ENCODE data around the gene CDH13. TPM values are rescaled to one million over a fixed set of nuclear protein-coding genes. Genes with fewer than 3 reads are reported as not detected.

CDH13 gene
- total RNA-seq, 1 experiment from 2014 or later, result 49.3 TPM

GRCh38 chr16:82703871-82704768 is 77.4 kb downstream of the CDH13 start:
- peaks cover 6% of the 10 kb centered on the region for H3K36me3 Mint-ChIP-seq (ENCODE audit: insufficient read depth, unreplicated experiment)
- H3K4me1 Mint-ChIP-seq (ENCODE audit: insufficient read depth, unreplicated experiment), result peaks cover 23% of the 10 kb centered on the region
- no peak overlapping the region for H3K4me3 Mint-ChIP-seq (ENCODE audit: unreplicated experiment)
- POLR2A ChIA-PET, result no interaction called here
- no peak for TF ChIP-seq CTCF (IDR thresholded peaks at IDR 0.05; ENCODE audit: unreplicated experiment)
- H3K27me3 Mint-ChIP-seq (ENCODE audit: insufficient read depth, unreplicated experiment), result no peaks in the 10 kb centered on the region
- no peak overlapping the region for H3K27ac Mint-ChIP-seq (ENCODE audit: low read depth, unreplicated experiment)
- H3K9me3 Mint-ChIP-seq (ENCODE audit: unreplicated experiment), result no peaks in the 10 kb centered on the region
- CTCF ChIA-PET, result interaction anchor here (0.7 kb wide), 2 partner anchors 45 to 96 kb away, joined by 3 read pairs; no protein-coding TSS in a partner anchor
- intact Hi-C loops (cut with micrococcal nuclease), result no loop called here
- DNase-seq (ENCODE audit: unreplicated experiment), result no peak
- no TSS peak for BruUV-seq (replicated peaks)

GRCh38 chr16:82709987-82710386 is 83.2 kb downstream of the CDH13 start:
- ChIA-PET CTCF (interaction anchor here (1.2 to 1.9 kb wide), 2 partner anchors 70 to 79 kb away, joined by 3 to 7 read pairs; no protein-coding TSS in a partner anchor), POLR2A (interaction anchor here (1.7 kb wide), 1 partner anchor 11 kb away, joined by 6 read pairs; no protein-coding TSS in a partner anchor)
- Mint-ChIP-seq H3K9me3 (ENCODE audit: unreplicated experiment) (no peaks in the 10 kb centered on the region), H3K27ac (ENCODE audit: low read depth, unreplicated experiment) (no peak overlapping the region), H3K4me1 (ENCODE audit: insufficient read depth, unreplicated experiment) (no peaks in the 10 kb centered on the region), H3K4me3 (ENCODE audit: unreplicated experiment) (no peak overlapping the region), H3K36me3 (ENCODE audit: insufficient read depth, unreplicated experiment) (no peaks in the 10 kb centered on the region), H3K27me3 (ENCODE audit: insufficient read depth, unreplicated experiment) (no peaks in the 10 kb centered on the region)
- TF ChIP-seq CTCF (IDR thresholded peaks at IDR 0.05; ENCODE audit: unreplicated experiment), result no peak
- DNase-seq (ENCODE audit: unreplicated experiment), result no peak
- intact Hi-C loops (cut with micrococcal nuclease), result no loop called here
- BruUV-seq (replicated peaks), result no TSS peak

- Mint-ChIP-seq H3K27me3 (ENCODE audit: insufficient read depth, unreplicated experiment) (no peaks in the 10 kb centered on the region), H3K4me3 (ENCODE audit: unreplicated experiment) (no peak overlapping the region), H3K9me3 (ENCODE audit: unreplicated experiment) (no peaks in the 10 kb centered on the region), H3K27ac (ENCODE audit: low read depth, unreplicated experiment) (no peak overlapping the region), H3K36me3 (ENCODE audit: insufficient read depth, unreplicated experiment) (peaks cover 4% of the 10 kb centered on the region), H3K4me1 (ENCODE audit: insufficient read depth, unreplicated experiment) (no peaks in the 10 kb centered on the region)
- no TSS peak for BruUV-seq (replicated peaks)
- POLR2A ChIA-PET, result interaction anchor here (0.6 kb wide), 1 partner anchor 19 kb away, joined by 3 read pairs; no protein-coding TSS in a partner anchor
- intact Hi-C loops (cut with micrococcal nuclease), result no loop called here
- DNase-seq (ENCODE audit: unreplicated experiment), result no peak
- CTCF ChIA-PET, result no interaction called here
- no peak for TF ChIP-seq CTCF (IDR thresholded peaks at IDR 0.05; ENCODE audit: unreplicated experiment)
Observed at GRCh38 chr16:82713778-82714177, 87.0 kb downstream of the CDH13 start.

GRCh38 chr16:82715160-82715559 is 88.4 kb downstream of the CDH13 start:
- intact Hi-C loops (cut with micrococcal nuclease), result no loop called here
- TF ChIP-seq CTCF (IDR thresholded peaks at IDR 0.05; ENCODE audit: unreplicated experiment), result no peak
- no TSS peak for BruUV-seq (replicated peaks)
- no peak overlapping the region for H3K27ac Mint-ChIP-seq (ENCODE audit: low read depth, unreplicated experiment)
- H3K4me1 Mint-ChIP-seq (ENCODE audit: insufficient read depth, unreplicated experiment), result no peaks in the 10 kb centered on the region
- peaks cover 4% of the 10 kb centered on the region for H3K36me3 Mint-ChIP-seq (ENCODE audit: insufficient read depth, unreplicated experiment)
- H3K4me3 Mint-ChIP-seq (ENCODE audit: unreplicated experiment), result no peak overlapping the region
- no peak for DNase-seq (ENCODE audit: unreplicated experiment)
- H3K9me3 Mint-ChIP-seq (ENCODE audit: unreplicated experiment), result no peaks in the 10 kb centered on the region
- no peaks in the 10 kb centered on the region for H3K27me3 Mint-ChIP-seq (ENCODE audit: insufficient read depth, unreplicated experiment)
- CTCF ChIA-PET, result no interaction called here
- POLR2A ChIA-PET, result no interaction called here

All from MCF 10A (cell line).